ENCODE data around the gene ITGB4.
A peak's percentile ranks its signal among the peaks of the same experiment; 100 is the strongest.

Gene ITGB4

GRCh38 chr17:75765981-75766380, 44.7 kb downstream of the ITGB4 start:
- no peak for DNase-seq (ENCODE audit: extremely low spot score)
- CTCF ChIA-PET = interaction anchor here (0.7 to 3.5 kb wide), 9 partner anchors 8 to 64 kb away, joined by 3 to 19 read pairs (median 8); partner anchors contain the start of gene UNK

GRCh38 chr17:75767881-75768280, 46.6 kb downstream of the ITGB4 start:
- ChIA-PET POLR2A (interaction anchor here (0.7 to 6.7 kb wide), 2 partner anchors 8 to 88 kb away, joined by 3 to 206 read pairs; a partner anchor contains a TSS), CTCF (interaction anchor here (0.6 to 0.7 kb wide), 2 partner anchors 59 to 103 kb away, joined by 3 to 4 read pairs; no protein-coding TSS in a partner anchor)
- TF ChIP-seq LEF1 (IDR thresholded peaks at IDR 0.05; ENCODE audit: borderline replicate concordance) (no peak), SP1 (IDR thresholded peaks at IDR 0.05) (no peak), NFRKB (IDR thresholded peaks at IDR 0.05) (no peak), TARDBP (IDR thresholded peaks at IDR 0.05) (no peak), SUZ12 (IDR thresholded peaks at IDR 0.05) (no peak), FOXM1 (IDR thresholded peaks at IDR 0.05; ENCODE audit: borderline replicate concordance) (no peak), ZNF384 (IDR thresholded peaks at IDR 0.05) (no peak), FOXK2 (IDR thresholded peaks at IDR 0.05) (no peak), L3MBTL2 (conservative IDR thresholded peaks at IDR 0.05) (no peak), ARNT (IDR thresholded peaks at IDR 0.05) (no peak)
- DNase-seq (ENCODE audit: extremely low spot score) = no peak

More at GRCh38 chr17:75765981-75766380, 44.7 kb downstream of the ITGB4 start:
- TF ChIP-seq LEF1 (IDR thresholded peaks at IDR 0.05; ENCODE audit: borderline replicate concordance) (no peak), ARNT (IDR thresholded peaks at IDR 0.05) (no peak), FOXA1 (IDR thresholded peaks at IDR 0.05) (no peak), FOXK2 (IDR thresholded peaks at IDR 0.05) (no peak), TARDBP (IDR thresholded peaks at IDR 0.05) (no peak), NFRKB (IDR thresholded peaks at IDR 0.05) (no peak), SUZ12 (IDR thresholded peaks at IDR 0.05) (no peak), L3MBTL2 (conservative IDR thresholded peaks at IDR 0.05) (no peak), BHLHE40 (IDR thresholded peaks at IDR 0.05; ENCODE audit: borderline replicate concordance) (no peak), PKNOX1 (IDR thresholded peaks at IDR 0.05) (no peak), HDGF (IDR thresholded peaks at IDR 0.05; ENCODE audit: borderline replicate concordance) (no peak), ELF4 (IDR thresholded peaks at IDR 0.05) (no peak), SP1 (IDR thresholded peaks at IDR 0.05) (no peak), FOXM1 (IDR thresholded peaks at IDR 0.05; ENCODE audit: borderline replicate concordance) (no peak), CTBP1 (IDR thresholded peaks at IDR 0.05; ENCODE audit: borderline replicate concordance) (no peak), ZNF384 (IDR thresholded peaks at IDR 0.05) (no peak)
- POLR2A ChIA-PET = interaction anchor here (1.1 to 6.7 kb wide), 6 partner anchors 10 to 90 kb away, joined by 3 to 206 read pairs (median 6); partner anchors contain the start of gene WBP2

- DNase-seq (ENCODE audit: extremely low spot score) = no peak
- POLR2A ChIA-PET = interaction anchor here (3.8 kb wide), 1 partner anchor 10 kb away, joined by 38 read pairs; a partner anchor contains a TSS
- CTCF ChIA-PET = interaction anchor here (0.6 to 2.2 kb wide), 3 partner anchors 14 to 242 kb away, joined by 3 to 6 read pairs (median 4); no protein-coding TSS in a partner anchor
- TF ChIP-seq TARDBP (IDR thresholded peaks at IDR 0.05) (no peak), BHLHE40 (IDR thresholded peaks at IDR 0.05; ENCODE audit: borderline replicate concordance) (no peak), ZNF384 (IDR thresholded peaks at IDR 0.05) (no peak), SP1 (IDR thresholded peaks at IDR 0.05) (no peak), NFRKB (IDR thresholded peaks at IDR 0.05) (no peak), LEF1 (IDR thresholded peaks at IDR 0.05; ENCODE audit: borderline replicate concordance) (no peak), L3MBTL2 (conservative IDR thresholded peaks at IDR 0.05) (no peak)
Observed at GRCh38 chr17:75769536-75769935, 48.3 kb downstream of the ITGB4 start.

GRCh38 chr17:75771334-75772281, 50.3 kb downstream of the ITGB4 start:
- POLR2A ChIA-PET = interaction anchor here (2.2 to 3.8 kb wide), 2 partner anchors 8 to 84 kb away, joined by 11 to 38 read pairs; partner anchors contain the start of gene WBP2
- TF ChIP-seq LEF1 (IDR thresholded peaks at IDR 0.05; ENCODE audit: borderline replicate concordance) (no peak), PKNOX1 (IDR thresholded peaks at IDR 0.05) (no peak), FOXK2 (IDR thresholded peaks at IDR 0.05) (no peak), L3MBTL2 (conservative IDR thresholded peaks at IDR 0.05) (no peak), TARDBP (IDR thresholded peaks at IDR 0.05) (no peak)
- peak; percentile 7 for DNase-seq (ENCODE audit: extremely low spot score)
- CTCF ChIA-PET = interaction anchor here (0.7 to 3.7 kb wide), 3 partner anchors 7 to 12 kb away, joined by 4 to 19 read pairs (median 6); partner anchors contain the start of gene GALK1

- CTCF ChIA-PET = interaction anchor here (0.8 to 3.7 kb wide), 8 partner anchors 9 to 106 kb away, joined by 3 to 19 read pairs (median 4); partner anchors contain the start of genes GALK1, RECQL5, SAP30BP and WBP2
- no peak for DNase-seq (ENCODE audit: extremely low spot score)
- TF ChIP-seq CTBP1 (IDR thresholded peaks at IDR 0.05; ENCODE audit: borderline replicate concordance) = no peak
- TF ChIP-seq LEF1 (IDR thresholded peaks at IDR 0.05; ENCODE audit: borderline replicate concordance) = no peak
- no peak for TF ChIP-seq SUZ12 (IDR thresholded peaks at IDR 0.05)
- TF ChIP-seq FOXM1 (IDR thresholded peaks at IDR 0.05; ENCODE audit: borderline replicate concordance) = no peak
- TF ChIP-seq ZNF384 (IDR thresholded peaks at IDR 0.05) = no peak
- TF ChIP-seq L3MBTL2 (conservative IDR thresholded peaks at IDR 0.05) = no peak
- POLR2A ChIA-PET = interaction anchor here (2.2 to 8.1 kb wide), 3 partner anchors 8 to 83 kb away, joined by 11 to 206 read pairs (median 63); partner anchors contain the start of genes GALK1, UNK and WBP2
Observed at GRCh38 chr17:75773121-75773807, 52.0 kb downstream of the ITGB4 start.

Data from HEK293T (cell line).